GM23248 (cell line): ENCODE measurements around the gene RBM38. TPM values are rescaled to one million over a fixed set of nuclear protein-coding genes. Genes with fewer than 3 reads are reported as not detected.
A peak's percentile ranks its signal among the peaks of the same experiment; 100 is the strongest.

Source experiments
- DNase-seq: peaks from one replicate; pipeline ENCODE4 v3.0.0-alpha.2; 2015
- H2AFZ ChIP-seq: fragments of 200-600 bp; sonication (generic); 2 replicates; pipeline ENCODE4 v1.6.1; 2016; ENCODE audit warnings: antibody characterized with exemption
- H3F3A ChIP-seq: fragments of 200-600 bp; sonication (generic); 2 replicates; pipeline ENCODE4 v1.6.1; 2016; ENCODE audit warnings: mild to moderate bottlenecking, antibody characterized with exemption, mixed run types; ENCODE audit not compliant: insufficient read depth
- H3K27ac ChIP-seq: fragments of 200-600 bp; sonication (generic); 2 replicates; pipeline ENCODE4 v1.5.1; 2016; ENCODE audit warnings: mild to moderate bottlenecking
- H3K27me3 ChIP-seq: fragments of 200-600 bp; sonication (generic); replicated peaks from 2 replicates; pipeline ENCODE4 v1.6.1; 2016; ENCODE audit warnings: mild to moderate bottlenecking; ENCODE audit not compliant: insufficient read depth
- H3K36me3 ChIP-seq: fragments of 200-600 bp; sonication (generic); 2 replicates; pipeline ENCODE4 v1.6.1; 2016; ENCODE audit warnings: low read depth, mild to moderate bottlenecking
- H3K4me1 ChIP-seq: fragments of 200-600 bp; sonication (generic); 2 replicates; pipeline ENCODE4 v1.6.1; 2016; ENCODE audit warnings: mild to moderate bottlenecking; ENCODE audit not compliant: insufficient read depth
- H3K4me2 ChIP-seq: fragments of 200-600 bp; sonication (generic); one replicate; pipeline ENCODE4 v1.6.1; 2016; ENCODE audit warnings: mild to moderate bottlenecking; ENCODE audit not compliant: unreplicated experiment
- H3K4me3 ChIP-seq: fragments of 200-600 bp; sonication (generic); 2 replicates; pipeline ENCODE4 v1.5.1; 2016; ENCODE audit warnings: mild to moderate bottlenecking
- H3K79me2 ChIP-seq: fragments of 200-600 bp; sonication (generic); 2 replicates; pipeline ENCODE4 v1.6.1; 2016; ENCODE audit warnings: mild to moderate bottlenecking; ENCODE audit not compliant: insufficient read depth
- H3K9ac ChIP-seq: fragments of 200-600 bp; sonication (generic); 2 replicates; pipeline ENCODE4 v1.6.1; 2016; ENCODE audit warnings: mild to moderate bottlenecking
- H3K9me2 ChIP-seq: fragments of 200-600 bp; sonication (generic); 2 replicates; pipeline ENCODE4 v1.6.1; 2016; ENCODE audit warnings: mixed run types, mild to moderate bottlenecking, moderate library complexity; ENCODE audit not compliant: insufficient read depth
- H3K9me3 ChIP-seq: fragments of 200-600 bp; sonication (generic); one replicate; pipeline ENCODE4 v1.6.1; 2017; ENCODE audit warnings: low read depth
- H4K20me1 ChIP-seq: fragments of 200-600 bp; sonication (generic); 2 replicates; pipeline ENCODE4 v1.6.0; 2016; ENCODE audit not compliant: insufficient read depth
- EZH2 ChIP-seq: fragments of 200-600 bp; sonication (generic); IDR thresholded peaks from 2 replicates; pipeline ENCODE4 v1.6.1; 2018; ENCODE audit warnings: antibody characterized with exemption, mild to moderate bottlenecking; ENCODE audit not compliant: insufficient read depth, poor library complexity, severe bottlenecking
- EZH2phosphoT487 ChIP-seq: fragments of 200-600 bp; sonication (generic); IDR thresholded peaks from 2 replicates; pipeline ENCODE4 v1.6.1; 2018; ENCODE audit warnings: antibody characterized with exemption, moderate library complexity, mild to moderate bottlenecking, low read depth; ENCODE audit not compliant: insufficient read depth
- WGBS, 2 experiments: methylation state at CpG; one replicate each; pipeline ENCODE4 v1.1.6; 2015 to 2017; ENCODE audit warnings: low lambda C conversion rate in 2 of 2, low coverage in 1 of 2; ENCODE audit errors: missing lambda C conversion rate in 2 of 2; 5-methylcytosine and 5-hydroxymethylcytosine counted together
- in situ Hi-C: fragments of 300-500 bp; cut with MboI; formaldehyde crosslinking; loops from 2 replicates; pipeline ENCODE4 v1.15.0; 2020
- polyA plus RNA-seq: library from polyadenylated mRNA; unstranded; fragments of >200 nt; fragmentation: Nextera tagmentation; extraction: Ambion mirVana; gene quantifications from 2 replicates; pipeline ENCODE4 v1.2.1, GENCODE V29; 2016
- total RNA-seq: library from RNA; depleted of rRNA; stranded (reverse); fragments of >200 nt; shearing (Covaris generic); gene quantifications from 2 replicates; pipeline ENCODE4 v1.2.3, GENCODE V29; 2014

The RBM38 gene
- total and polyA plus RNA-seq, 2 experiments from 2014 or later, result 1.3 to 8.1 TPM

GRCh38 chr20:57393321-57394120 lies 2.3 kb downstream of the RBM38 start:
- in situ Hi-C loops, result no loop called here

GRCh38 chr20:57394121-57395082 lies 3.2 kb downstream of the RBM38 start:
- Histone ChIP-seq H3K27ac (no peak overlapping the region), H3K79me2 (0 out of 2 replicates have a peak, but pooled peaks cover 3% of the 10 kb centered on the region), H3K27me3 (no peaks in the 10 kb centered on the region), H3K4me2 (no peak overlapping the region), H3K4me3 (no peak overlapping the region), H3K4me1 (peaks cover 11% of the 10 kb centered on the region; the same call in 1 of the 2 replicates), H3K9ac (peak overlapping the region; percentile 82; the same call in 1 of the 2 replicates), H3K9me3 (no peaks in the 10 kb centered on the region), H3K36me3 (no peaks in the 10 kb centered on the region), H4K20me1 (no peaks in the 10 kb centered on the region), H3K9me2 (no peaks in the 10 kb centered on the region), H2AFZ (no peak overlapping the region), H3F3A (no peaks in the 10 kb centered on the region)
- 78 to 80% methylated on average over 26 to 27 of the region's 27 CpGs for WGBS, 2 experiments
- TF ChIP-seq EZH2phosphoT487 (no peak), EZH2 (no peak)
- in situ Hi-C loops, result no loop called here
- DNase-seq, result no peak

More at GRCh38 chr20:57393321-57394120, 2.3 kb downstream of the RBM38 start:
- 0 out of 2 replicates have a peak, but pooled peaks cover 3% of the 10 kb centered on the region for H3K79me2 ChIP-seq
- H3K4me2 ChIP-seq, result no peak overlapping the region
- no peaks in the 10 kb centered on the region for H3F3A ChIP-seq
- H2AFZ ChIP-seq, result no peak overlapping the region
- H3K9me3 ChIP-seq, result no peaks in the 10 kb centered on the region
- no peak for TF ChIP-seq EZH2
- TF ChIP-seq EZH2phosphoT487, result no peak
- H3K27me3 ChIP-seq, result no peaks in the 10 kb centered on the region
- no peak for DNase-seq
- no peak overlapping the region for H3K27ac ChIP-seq
- H4K20me1 ChIP-seq, result no peaks in the 10 kb centered on the region
- no peaks in the 10 kb centered on the region for H3K9me2 ChIP-seq
- no peak overlapping the region for H3K9ac ChIP-seq
- no peaks in the 10 kb centered on the region for H3K36me3 ChIP-seq
- no peak overlapping the region for H3K4me3 ChIP-seq
- H3K4me1 ChIP-seq, result peaks cover 11% of the 10 kb centered on the region; the same call in 1 of the 2 replicates
- 92 to 95% methylated on average over 14 of the region's 14 CpGs for WGBS, 2 experiments

- 0 out of 2 replicates have a peak, but pooled peaks cover 3% of the 10 kb centered on the region for H3K79me2 ChIP-seq
- in situ Hi-C loops, result no loop called here
- H3K9me3 ChIP-seq, result no peaks in the 10 kb centered on the region
- no peaks in the 10 kb centered on the region for H3K9me2 ChIP-seq
- 0 out of 2 replicates have a peak overlapping the region, but pooled peaks have one; percentile 31 for H3K4me3 ChIP-seq
- H3K9ac ChIP-seq, result peak overlapping the region; percentile 82
- no peaks in the 10 kb centered on the region for H3K36me3 ChIP-seq
- H3K27ac ChIP-seq, result peak overlapping the region; percentile 66
- H3F3A ChIP-seq, result no peaks in the 10 kb centered on the region
- TF ChIP-seq EZH2phosphoT487 (no peak), EZH2 (no peak)
- H2AFZ ChIP-seq, result peak overlapping the region; percentile 86
- H3K27me3 ChIP-seq, result no peaks in the 10 kb centered on the region
- H4K20me1 ChIP-seq, result no peaks in the 10 kb centered on the region
- H3K4me2 ChIP-seq, result peak overlapping the region; percentile 56
- peak; percentile 89 for DNase-seq
- peaks cover 11% of the 10 kb centered on the region; the same call in 1 of the 2 replicates for H3K4me1 ChIP-seq
- 25 to 26% methylated on average over 28 to 31 of the region's 31 CpGs for WGBS, 2 experiments
Observed at GRCh38 chr20:57395111-57395966, 4.1 kb downstream of the RBM38 start.
